SW 1271 (cell line): ENCODE data around the gene SH3GL3.

Source experiments
- DNase-seq, 2 experiments: peaks; one replicate each; lab custom pipeline; 2025; lab: John Stamatoyannopoulos, UW

The SH3GL3 gene

DNA sequence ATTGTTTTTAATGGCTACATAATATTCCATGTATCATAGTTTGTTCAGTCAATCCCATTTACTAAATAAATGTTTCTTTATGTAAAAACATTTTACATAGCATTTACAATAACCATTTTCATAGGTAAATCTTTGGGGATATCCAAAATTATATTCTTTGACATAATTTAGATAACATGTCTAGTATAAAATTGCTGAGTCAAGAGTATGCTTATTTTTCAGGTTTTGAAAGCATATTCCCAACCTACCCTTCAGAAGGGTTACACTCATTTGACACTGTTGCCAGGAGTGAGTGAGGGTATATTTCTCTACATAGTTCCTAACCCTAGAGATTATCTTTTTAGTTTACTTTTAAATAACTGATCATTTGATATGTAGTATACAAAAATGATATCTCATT is 122.2 kb downstream of the SH3GL3 start:
- DNase-seq, result no peak

- no peak for DNase-seq
Observed at GRCh38 chr15:83570756-83571155, 123.6 kb downstream of the SH3GL3 start.

DNA sequence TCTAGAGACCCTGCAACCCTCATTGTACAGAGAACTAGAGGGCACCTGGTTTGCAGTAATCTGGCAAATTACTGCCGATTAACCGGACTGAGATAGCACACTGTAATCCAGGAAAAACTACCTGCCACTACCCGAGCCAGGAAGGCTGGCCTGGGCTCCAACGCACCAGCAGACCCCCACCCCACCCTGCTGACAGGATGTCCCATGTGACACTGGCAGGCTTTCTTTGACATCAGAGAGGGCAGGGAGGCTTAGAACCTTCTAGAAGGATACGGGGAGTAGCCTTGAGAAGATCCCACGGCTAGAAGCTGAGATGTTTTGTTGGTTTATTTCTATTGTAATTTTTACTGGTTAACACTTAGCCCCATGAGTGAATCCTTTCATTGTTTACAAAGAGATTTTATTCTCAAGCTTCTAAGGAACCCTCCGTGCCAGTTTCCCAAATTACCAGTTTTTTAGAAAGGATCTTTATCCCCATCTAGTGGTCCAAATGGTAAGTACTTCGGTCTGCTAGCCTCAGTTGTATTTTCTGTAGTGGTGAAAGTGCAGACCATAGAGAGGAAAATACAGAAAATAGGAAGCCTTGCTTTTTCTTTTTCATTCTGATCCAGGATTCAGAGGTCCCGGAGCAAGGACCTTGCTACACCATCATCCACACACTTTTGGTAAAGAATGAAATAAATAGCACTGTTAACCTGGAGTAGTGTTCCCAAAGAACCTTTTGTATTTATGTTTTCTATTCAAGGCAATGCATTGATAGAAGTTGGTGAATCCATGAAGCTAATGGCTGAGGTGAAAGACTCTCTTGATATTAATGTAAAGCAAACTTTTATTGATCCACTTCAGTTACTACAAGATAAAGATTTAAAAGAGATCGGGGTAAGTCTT is 124.9 kb downstream of the SH3GL3 start:
- peak in 1 of 2 experiments; percentile 37 for DNase-seq

DNA sequence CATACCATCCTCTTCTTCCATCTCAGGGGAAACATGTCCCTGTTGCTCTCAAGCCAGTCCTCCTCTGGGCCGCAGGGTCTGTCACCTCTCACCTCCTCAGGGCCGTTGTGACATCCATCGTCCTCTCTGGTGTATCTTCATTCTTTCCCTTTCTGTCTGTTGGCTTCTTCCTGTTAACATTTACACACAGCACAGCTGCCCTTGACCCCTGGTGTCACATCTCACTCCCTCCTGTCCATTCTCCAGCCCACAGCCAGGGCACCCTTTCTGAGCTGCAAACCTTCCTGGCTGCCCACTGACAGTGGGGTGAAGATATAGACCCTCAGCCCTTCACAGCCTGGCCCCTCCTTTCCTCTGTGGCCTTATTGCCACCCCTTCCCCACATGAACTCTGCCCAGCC is 127.2 kb downstream of the SH3GL3 start:
- DNase-seq, result no peak

- no peak for DNase-seq
Observed at GRCh38 chr15:83578691-83579090, 131.6 kb downstream of the SH3GL3 start.

DNA sequence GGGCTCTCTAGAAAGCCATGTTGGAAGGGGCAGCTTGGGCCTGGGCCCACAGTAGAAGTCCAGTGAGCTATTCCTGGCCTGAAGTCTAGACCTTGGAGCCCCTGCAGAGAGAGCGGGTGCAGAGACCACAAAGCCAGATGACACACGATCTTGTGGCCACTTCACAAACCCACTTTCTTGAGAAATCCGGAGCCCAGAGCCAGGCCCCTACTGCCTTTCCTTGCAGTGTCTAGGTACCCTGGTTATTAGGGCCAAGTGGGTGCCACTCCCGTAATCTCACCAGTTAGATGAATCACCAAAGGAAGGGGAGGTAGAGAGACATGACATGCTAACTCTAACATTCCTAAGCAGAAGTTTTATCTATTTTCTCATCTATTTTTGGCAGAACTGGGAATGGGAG is 134.2 kb downstream of the SH3GL3 start:
- DNase-seq, result no peak

DNA sequence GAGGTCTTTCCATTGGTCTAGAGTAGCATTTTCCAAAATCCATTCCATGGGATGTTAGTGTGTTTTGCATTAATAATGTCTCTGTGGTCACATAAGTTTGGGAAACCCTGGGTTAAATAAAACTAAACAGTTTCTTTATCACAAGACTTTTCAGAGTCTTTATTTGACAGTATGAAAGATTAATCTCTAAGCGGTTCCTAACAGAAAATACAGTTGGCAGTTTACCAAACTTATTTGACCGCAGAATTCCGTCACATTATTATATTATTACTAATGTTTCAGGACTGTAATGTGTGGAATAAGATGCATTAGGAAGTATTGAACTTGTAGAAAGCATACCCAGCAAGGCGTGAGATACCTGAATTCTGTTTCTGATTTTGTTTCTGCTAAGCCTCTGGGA is 135.2 kb downstream of the SH3GL3 start:
- no peak for DNase-seq

DNA sequence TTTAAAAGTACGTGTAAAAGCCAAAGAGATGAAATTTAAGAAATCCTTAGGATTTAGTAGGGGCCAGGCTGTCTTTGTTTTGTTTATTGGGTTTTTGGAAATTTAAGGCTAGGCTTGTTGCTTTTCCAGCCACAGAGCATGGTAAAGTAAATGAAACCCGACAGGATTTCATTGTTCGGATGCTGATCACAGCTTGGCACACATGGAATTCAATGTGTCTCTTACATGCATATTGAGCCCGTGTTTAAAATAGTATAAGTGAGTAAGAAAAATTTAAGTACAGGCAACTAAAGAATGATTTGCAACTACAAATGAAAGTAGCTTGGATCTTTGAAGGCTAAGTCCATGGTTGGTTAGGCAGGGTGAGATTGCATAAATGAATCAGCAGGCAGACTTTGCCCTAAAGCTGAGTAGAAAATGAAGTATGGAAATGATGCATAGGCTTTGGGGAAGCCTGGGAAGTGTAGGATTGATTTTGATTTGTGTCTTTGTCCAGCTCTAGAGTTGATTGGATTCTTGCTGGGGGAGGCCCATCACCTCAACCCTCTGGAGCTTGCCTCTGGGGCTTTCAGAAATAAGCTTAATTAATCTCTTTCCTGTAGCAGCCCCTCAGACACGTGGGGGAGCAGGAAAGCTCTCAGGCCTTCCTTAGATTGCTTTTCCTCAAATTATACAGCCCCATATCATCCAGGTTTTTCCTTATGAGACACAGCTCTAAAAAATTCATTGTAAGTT is 138.6 kb downstream of the SH3GL3 start:
- DNase-seq, result no peak

DNA sequence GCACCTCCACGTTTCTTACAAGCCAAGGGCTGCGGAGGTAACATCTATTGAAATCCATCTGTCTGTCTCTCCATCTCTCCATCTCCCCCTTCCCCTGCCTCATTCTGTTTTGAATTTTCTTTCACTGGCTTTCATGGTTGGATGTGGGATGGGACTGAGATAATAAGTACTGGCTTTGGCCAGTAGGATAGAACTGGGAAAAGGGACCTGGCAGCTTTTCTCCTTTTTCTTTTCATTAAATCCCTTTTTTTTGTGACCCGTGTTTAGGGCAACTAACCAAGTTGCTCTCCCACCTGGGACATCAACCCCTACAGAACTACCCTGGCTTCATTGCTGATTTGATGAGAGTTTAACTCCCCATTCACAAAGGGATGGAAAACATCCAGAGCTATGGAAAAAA is 139.9 kb downstream of the SH3GL3 start:
- no peak for DNase-seq

DNA sequence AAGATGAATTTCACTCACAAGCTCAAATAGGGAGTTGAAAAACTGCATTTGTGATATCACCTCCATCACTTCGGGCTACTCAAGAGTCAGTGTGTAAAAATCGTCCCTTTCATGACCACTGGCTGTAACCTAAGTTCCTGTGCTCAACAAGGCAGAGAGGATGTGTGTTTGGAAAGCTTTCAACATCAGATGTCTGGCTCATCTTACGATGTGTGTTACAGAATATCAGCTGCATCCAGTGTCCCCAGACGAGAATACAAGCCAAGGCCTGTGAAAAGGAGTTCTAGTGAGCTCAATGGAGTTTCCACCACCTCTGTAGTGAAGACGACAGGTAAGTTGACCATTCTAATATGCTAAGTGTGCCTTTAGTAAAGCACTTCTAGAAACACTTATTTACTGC is 141.3 kb downstream of the SH3GL3 start:
- no peak for DNase-seq

DNA sequence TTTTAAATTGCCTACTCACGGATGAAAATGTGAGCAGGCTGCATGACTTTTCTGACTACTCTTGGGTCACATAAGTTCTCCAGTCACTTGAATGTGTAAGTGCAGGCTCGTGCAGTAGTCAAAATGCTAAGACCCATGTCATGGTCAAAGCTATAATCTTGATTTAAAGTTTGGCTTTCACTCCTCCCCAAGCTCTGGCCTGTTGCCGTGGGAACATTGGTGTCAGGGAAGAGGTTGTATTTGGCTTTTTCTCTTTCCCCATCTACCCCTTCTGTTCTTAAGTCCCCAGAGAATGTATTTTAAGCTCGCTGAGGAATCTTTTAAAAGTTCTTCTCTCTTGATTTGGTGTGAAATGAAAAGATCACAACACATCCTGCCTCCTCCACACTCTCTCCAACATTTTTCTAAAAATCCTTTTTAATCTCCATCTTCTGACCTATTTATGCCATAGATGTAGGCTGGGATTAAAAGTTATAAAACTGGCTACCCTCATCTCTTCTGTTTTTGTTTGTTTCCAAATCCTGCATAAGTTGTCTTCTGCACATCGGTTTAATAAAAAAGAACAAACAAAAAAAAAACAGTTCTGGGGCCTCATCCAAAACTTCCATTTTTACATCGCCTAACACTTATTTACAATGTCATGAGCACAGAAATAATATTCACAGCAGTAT is 145.4 kb downstream of the SH3GL3 start:
- no peak for DNase-seq

DNA sequence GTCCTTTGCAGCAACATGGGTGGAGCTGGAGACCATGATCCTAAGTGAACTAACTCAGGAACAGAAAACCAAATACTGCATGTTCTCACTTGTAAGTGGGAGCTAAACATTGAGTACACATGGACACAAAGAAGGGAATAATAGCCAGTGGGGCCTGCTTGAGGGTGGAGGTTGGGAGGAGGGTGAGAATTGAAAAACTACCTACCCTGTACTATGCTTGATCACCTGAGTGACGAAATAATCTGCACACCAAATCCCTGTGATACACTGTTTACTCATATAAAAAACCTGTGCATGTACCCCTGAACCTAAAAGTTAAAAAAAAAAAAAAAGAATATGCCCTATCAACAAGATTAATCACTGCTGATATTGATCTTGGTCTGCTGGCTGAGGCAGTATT is 148.1 kb downstream of the SH3GL3 start:
- DNase-seq, result no peak

GRCh38 chr15:83598031-83598430 is 150.9 kb downstream of the SH3GL3 start:
- DNase-seq, result no peak

DNA sequence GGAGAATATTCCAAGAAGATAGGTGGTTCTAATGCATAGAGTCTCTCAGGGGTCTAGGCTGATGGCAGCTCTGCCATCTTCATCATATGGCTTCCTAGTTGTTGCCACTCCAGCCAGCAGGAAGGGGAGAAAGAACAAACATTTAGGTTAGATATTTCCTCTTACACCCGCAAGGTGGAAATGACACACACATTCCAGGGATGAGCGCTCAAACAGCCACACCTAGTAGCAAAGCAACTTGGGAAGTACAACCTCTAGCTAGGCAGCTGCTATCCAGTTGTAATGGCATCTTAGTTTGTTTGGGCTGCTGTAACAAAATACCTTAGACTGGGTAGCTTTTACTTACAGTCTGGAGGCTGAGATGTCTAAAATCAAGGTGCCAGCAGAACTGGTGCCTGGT is 154.9 kb downstream of the SH3GL3 start:
- peak; percentile 21 to 43 for DNase-seq

GRCh38 chr15:83604549-83604948 is 157.4 kb downstream of the SH3GL3 start:
- DNase-seq, result no peak

DNA sequence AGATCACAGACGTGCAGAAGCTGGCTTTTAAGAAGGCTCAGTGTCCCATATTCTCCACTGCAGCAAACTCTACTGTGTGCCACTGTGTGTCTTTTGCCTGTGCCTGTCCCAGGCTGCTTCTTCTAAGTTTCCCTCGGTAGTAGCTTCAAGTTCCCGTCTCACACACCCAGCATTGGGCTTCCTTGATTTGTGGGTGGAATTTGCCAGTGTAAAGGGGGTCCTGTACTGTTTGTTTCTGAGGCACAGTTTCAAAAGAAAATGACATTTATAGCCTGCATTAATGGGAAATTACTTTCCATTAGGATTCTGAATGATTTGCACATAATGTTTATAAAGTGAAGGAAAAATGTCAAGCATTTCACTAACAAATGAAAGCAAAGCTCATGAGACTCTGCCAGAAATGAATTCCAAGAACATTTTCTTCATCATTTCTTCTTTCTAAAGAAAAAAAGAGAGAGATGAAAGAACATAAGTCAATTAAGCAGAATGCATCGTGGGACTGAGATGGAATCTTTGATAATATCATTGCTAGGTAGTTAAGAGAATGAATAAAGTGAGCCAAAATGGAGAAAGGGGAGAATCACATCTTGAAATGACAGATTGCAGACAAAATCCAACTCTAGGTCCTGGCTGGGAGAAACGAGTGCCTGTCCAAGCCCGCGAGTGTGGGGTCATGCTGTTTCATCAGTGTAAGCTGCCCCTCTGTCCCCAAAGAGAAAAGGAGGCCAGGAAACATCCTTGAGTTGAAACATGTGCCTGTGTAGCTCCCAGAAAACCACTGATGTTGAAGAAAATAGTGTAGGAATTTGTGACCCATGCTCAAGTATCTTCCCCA is 158.2 kb downstream of the SH3GL3 start:
- no peak for DNase-seq

DNA sequence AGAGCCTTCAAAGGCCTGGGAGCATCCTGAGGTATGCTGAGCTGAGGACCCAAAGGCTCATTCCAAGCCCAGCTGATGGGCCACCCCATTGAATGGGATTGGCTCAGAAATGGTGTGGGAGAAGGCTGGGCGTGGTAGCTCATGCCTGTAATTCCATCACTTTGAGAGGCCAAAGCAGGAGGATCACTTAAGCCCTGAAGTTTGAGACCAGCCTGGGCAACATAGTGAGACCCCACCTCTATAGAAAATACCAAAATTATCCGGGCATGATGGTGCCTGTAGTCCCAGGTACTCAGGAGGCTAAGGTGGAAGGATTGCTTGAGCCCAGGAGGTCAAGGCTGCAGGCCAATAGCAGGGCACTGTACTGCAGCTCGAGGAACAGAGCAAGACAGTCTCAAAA is 163.0 kb downstream of the SH3GL3 start:
- no peak for DNase-seq

- DNase-seq, result no peak
Observed at GRCh38 chr15:83610901-83611685, 164.0 kb downstream of the SH3GL3 start.

- DNase-seq, result no peak
Observed at GRCh38 chr15:83612226-83612625, 165.1 kb downstream of the SH3GL3 start.

- DNase-seq, result no peak
Observed at GRCh38 chr15:83612898-83613635, 165.9 kb downstream of the SH3GL3 start.
